Activated naive CD4-positive, alpha-beta T cell treated with anti-CD3 and anti-CD28 coated beads, Interleukin-2, amount 50 U/mL, for 24 hours (primary cell): ENCODE results near the gene PCDHB3.
A peak's percentile ranks its signal among the peaks of the same experiment; 100 is the strongest.
"Not testable (repeated sequence)": the region's sequence is repeated elsewhere in the genome, so short reads cannot be mapped to it uniquely, and the experiment has no call there.

ENCODE experiments used
- H3K27ac Mint-ChIP-seq: one replicate; pipeline ENCODE4 v1.8.0; 2021; ENCODE audit warnings: mild to moderate bottlenecking, mixed read lengths
- H3K27me3 Mint-ChIP-seq: one replicate; pipeline ENCODE4 v1.8.0; 2021; ENCODE audit warnings: mixed read lengths
- H3K36me3 Mint-ChIP-seq: one replicate; pipeline ENCODE4 v1.8.0; 2021; ENCODE audit warnings: mixed read lengths
- H3K4me1 Mint-ChIP-seq: one replicate; pipeline ENCODE4 v1.8.0; 2021; ENCODE audit warnings: mixed read lengths
- H3K4me3 Mint-ChIP-seq: one replicate; pipeline ENCODE4 v1.8.0; 2021; ENCODE audit warnings: mild to moderate bottlenecking, mixed read lengths
- H3K9me3 Mint-ChIP-seq: one replicate; pipeline ENCODE4 v1.8.0; 2021; ENCODE audit warnings: mixed read lengths

PCDHB3 gene

DNA sequence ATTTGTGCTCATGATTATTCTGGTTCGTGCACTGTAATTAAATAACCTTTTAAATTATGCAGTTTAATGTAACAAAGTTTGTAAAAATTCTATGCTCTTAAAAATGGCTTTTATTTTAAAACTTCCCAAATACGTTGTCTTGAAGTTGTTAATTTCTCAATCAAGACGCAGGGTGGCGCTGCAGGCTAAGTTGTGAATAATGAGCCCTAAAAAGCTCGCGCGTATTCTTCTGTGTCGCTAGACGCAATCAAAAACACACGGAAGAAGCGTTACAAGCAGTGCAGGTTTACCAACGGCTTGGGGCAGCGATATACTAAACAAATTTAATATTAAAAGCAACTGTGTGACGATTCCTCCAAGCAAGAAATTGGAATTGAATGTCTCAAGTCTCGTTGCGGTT is 21.3 kb downstream of the PCDHB3 start, which contains the start of gene PCDHB4:
Gene PCDHB4, plus strand, starts transcription at position 256 of the 400 bp plus-strand sequence. CDS start 181 bp downstream, outside the sequence.
- Mint-ChIP-seq H3K9me3 (peaks cover 20% of the 10 kb centered on the region), H3K4me3 (no peak within 1 kb of the TSS)

DNA sequence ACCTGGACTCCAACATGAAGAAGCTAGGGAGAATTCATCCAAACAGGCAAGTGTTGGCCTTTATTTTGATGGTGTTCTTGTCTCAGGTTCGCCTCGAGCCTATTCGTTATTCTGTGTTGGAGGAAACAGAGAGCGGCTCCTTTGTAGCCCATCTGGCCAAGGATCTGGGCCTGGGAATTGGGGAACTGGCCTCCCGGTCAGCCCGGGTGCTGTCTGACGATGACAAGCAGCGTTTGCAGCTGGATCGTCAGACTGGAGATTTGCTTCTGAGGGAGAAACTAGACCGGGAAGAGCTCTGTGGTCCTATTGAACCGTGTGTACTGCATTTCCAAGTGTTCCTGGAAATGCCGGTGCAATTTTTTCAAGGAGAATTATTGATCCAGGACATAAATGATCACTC is 21.7 kb downstream of the PCDHB3 start:
- Mint-ChIP-seq H3K4me1 (no peaks in the 10 kb centered on the region), H3K4me3 (no peak overlapping the region), H3K36me3 (peaks cover 4% of the 10 kb centered on the region), H3K27me3 (peaks cover 22% of the 10 kb centered on the region), H3K9me3 (peaks cover 17% of the 10 kb centered on the region), H3K27ac (no peak overlapping the region)

More for the DNA sequence above, 21.3 kb downstream of the PCDHB3 start, which contains the start of gene PCDHB4:
- Mint-ChIP-seq H3K27me3 (peaks cover 20% of the 10 kb centered on the region), H3K27ac (no peak within 1 kb of the TSS), H3K36me3 (peaks cover 7% of the 10 kb centered on the region), H3K4me1 (no peaks in the 10 kb centered on the region)

DNA sequence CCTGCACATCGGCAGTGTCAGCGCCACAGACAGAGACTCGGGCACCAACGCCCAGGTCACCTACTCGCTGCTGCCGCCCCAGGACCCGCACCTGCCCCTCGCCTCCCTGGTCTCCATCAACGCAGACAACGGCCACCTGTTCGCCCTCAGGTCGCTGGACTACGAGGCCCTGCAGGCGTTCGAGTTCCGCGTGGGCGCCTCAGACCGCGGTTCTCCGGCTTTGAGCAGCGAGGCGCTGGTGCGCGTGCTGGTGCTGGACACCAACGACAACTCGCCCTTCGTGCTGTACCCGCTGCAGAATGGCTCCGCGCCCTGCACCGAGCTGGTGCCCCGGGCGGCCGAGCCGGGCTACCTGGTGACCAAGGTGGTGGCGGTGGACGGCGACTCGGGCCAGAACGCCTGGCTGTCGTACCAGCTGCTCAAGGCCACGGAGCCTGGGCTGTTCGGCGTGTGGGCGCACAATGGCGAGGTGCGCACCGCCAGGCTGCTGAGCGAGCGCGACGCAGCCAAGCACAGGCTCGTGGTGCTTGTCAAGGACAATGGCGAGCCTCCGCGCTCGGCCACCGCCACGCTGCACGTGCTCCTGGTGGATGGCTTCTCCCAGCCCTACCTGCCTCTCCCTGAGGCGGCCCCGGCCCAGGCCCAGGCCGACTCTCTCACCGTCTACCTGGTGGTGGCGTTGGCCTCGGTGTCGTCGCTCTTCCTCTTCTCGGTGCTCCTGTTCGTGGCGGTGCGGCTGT is 23.3 kb downstream of the PCDHB3 start:
- not testable (repeated sequence) for H3K27ac Mint-ChIP-seq, H3K4me3 Mint-ChIP-seq, H3K4me1 Mint-ChIP-seq, H3K36me3 Mint-ChIP-seq
- H3K27me3 Mint-ChIP-seq = peaks cover 23% of the 10 kb centered on the region
- H3K9me3 Mint-ChIP-seq = peaks cover 17% of the 10 kb centered on the region

DNA sequence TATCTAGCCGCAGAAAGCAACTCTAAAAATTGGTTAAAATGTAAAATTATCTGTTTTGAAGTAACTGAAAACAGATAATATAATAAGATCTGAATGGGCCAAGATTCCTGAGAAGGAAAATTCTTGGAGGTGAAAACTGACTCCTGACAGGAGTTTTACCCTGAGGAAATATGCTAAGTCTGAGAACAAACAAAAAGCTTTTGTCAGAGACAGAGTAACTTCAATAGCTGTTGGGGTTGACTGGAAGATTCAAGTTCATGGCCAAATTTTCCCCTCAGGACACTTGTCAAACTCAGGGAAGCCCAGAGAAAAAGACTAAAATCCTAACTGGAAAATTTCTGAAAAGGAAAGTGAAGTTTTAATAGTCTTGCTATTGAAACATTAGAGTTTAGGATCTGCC is 27.0 kb downstream of the PCDHB3 start:
- Mint-ChIP-seq H3K36me3 (peaks cover 2% of the 10 kb centered on the region), H3K27ac (no peak overlapping the region), H3K9me3 (peaks cover 12% of the 10 kb centered on the region), H3K27me3 (peaks cover 22% of the 10 kb centered on the region), H3K4me3 (no peak overlapping the region), H3K4me1 (no peaks in the 10 kb centered on the region)

DNA sequence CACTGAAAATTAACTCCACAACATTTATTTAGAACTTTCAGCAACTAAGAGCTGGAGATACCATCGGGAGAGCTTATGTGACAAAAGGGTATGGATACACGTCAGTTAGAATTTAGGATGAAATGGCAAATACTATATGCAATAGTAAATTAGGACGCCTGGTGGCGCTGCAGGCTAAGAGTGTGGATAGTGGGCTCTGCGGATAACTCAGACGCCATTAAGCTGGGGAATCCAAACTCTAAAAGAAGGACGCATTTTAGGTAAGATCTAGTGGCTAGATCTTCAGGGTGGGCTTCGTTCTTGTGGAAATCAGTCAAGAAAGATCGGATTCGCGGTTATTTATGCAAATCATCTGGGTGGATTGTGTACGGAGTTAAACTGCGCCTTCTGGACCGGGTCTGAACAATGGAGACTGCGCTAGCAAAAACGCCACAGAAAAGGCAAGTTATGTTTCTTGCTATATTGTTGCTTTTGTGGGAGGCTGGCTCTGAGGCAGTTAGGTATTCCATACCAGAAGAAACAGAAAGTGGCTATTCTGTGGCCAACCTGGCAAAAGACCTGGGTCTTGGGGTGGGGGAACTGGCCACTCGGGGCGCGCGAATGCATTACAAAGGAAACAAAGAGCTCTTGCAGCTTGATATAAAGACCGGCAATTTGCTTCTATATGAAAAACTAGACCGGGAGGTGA is 34.9 kb downstream of the PCDHB3 start, which contains the start of gene PCDHB5:
Gene PCDHB5, plus strand, starts transcription at position 177 of the 688 bp plus-strand sequence. Its CDS starts 229 bp downstream, at position 406.
- Mint-ChIP-seq H3K36me3 (peaks cover 10% of the 10 kb centered on the region), H3K4me1 (peaks cover 4% of the 10 kb centered on the region), H3K4me3 (peak within 1 kb of the TSS; percentile 61), H3K27me3 (peaks cover 26% of the 10 kb centered on the region), H3K27ac (no peak within 1 kb of the TSS), H3K9me3 (peaks cover 33% of the 10 kb centered on the region)

DNA sequence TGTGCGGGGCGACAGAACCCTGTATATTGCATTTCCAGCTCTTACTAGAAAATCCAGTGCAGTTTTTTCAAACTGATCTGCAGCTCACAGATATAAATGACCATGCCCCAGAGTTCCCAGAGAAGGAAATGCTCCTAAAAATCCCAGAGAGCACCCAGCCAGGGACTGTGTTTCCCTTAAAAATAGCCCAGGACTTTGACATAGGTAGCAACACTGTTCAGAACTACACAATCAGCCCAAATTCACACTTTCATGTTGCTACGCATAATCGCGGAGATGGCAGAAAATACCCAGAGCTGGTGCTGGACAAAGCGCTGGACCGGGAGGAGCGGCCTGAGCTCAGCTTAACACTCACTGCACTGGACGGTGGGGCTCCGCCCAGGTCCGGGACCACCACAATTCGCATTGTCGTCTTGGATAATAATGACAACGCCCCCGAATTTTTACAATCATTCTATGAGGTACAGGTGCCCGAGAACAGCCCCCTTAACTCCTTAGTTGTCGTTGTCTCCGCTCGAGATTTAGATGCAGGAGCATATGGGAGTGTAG is 35.5 kb downstream of the PCDHB3 start:
- Mint-ChIP-seq H3K36me3 (peaks cover 10% of the 10 kb centered on the region), H3K4me3 (no peak overlapping the region), H3K9me3 (peaks cover 28% of the 10 kb centered on the region), H3K27ac (no peak overlapping the region), H3K27me3 (peaks cover 23% of the 10 kb centered on the region), H3K4me1 (peaks cover 4% of the 10 kb centered on the region)

DNA sequence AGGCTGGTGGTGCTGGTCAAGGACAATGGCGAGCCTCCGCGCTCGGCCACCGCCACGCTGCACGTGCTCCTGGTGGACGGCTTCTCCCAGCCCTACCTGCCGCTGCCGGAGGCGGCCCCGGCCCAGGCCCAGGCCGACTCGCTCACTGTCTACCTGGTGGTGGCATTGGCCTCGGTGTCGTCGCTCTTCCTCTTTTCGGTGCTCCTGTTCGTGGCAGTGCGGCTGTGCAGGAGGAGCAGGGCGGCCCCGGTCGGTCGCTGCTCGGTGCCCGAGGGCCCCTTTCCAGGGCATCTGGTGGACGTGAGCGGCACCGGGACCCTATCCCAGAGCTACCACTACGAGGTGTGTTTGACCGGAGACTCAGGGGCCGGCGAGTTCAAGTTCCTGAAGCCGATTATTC is 37.1 kb downstream of the PCDHB3 start:
- Mint-ChIP-seq H3K9me3 (peaks cover 28% of the 10 kb centered on the region), H3K27me3 (peaks cover 25% of the 10 kb centered on the region)
- H3K27ac Mint-ChIP-seq, H3K4me3 Mint-ChIP-seq, H3K4me1 Mint-ChIP-seq, H3K36me3 Mint-ChIP-seq: not testable (repeated sequence)

DNA sequence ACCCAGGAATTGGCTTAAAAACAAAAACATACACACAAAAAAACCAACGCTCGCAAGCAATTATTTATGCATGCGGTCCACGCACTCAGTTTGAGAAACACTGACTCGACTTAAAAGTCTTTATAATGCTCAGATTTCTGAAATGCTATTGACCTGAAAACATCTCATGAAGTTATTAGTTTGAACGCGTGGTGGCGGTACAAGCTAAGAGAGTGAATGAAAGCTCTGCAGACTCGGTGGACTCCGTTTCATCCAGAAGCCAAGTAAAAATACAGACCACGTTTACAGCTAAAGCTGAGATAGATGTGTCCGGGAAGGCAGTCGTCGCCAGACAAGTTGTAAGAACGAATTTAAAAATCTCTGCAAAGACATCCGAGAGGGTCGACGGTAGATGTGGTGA is 49.5 kb downstream of the PCDHB3 start, which contains the start of gene PCDHB6:
Gene PCDHB6, plus strand, starts transcription at position 246 of the 400 bp plus-strand sequence. CDS start 201 bp downstream, outside the sequence.
- peaks cover 43% of the 10 kb centered on the region for H3K27me3 Mint-ChIP-seq
- H3K36me3 Mint-ChIP-seq = peaks cover 13% of the 10 kb centered on the region
- peak within 1 kb of the TSS; percentile 34 for H3K4me3 Mint-ChIP-seq
- peaks cover 22% of the 10 kb centered on the region for H3K9me3 Mint-ChIP-seq
- peaks cover 4% of the 10 kb centered on the region for H3K4me1 Mint-ChIP-seq
- H3K27ac Mint-ChIP-seq = no peak within 1 kb of the TSS

DNA sequence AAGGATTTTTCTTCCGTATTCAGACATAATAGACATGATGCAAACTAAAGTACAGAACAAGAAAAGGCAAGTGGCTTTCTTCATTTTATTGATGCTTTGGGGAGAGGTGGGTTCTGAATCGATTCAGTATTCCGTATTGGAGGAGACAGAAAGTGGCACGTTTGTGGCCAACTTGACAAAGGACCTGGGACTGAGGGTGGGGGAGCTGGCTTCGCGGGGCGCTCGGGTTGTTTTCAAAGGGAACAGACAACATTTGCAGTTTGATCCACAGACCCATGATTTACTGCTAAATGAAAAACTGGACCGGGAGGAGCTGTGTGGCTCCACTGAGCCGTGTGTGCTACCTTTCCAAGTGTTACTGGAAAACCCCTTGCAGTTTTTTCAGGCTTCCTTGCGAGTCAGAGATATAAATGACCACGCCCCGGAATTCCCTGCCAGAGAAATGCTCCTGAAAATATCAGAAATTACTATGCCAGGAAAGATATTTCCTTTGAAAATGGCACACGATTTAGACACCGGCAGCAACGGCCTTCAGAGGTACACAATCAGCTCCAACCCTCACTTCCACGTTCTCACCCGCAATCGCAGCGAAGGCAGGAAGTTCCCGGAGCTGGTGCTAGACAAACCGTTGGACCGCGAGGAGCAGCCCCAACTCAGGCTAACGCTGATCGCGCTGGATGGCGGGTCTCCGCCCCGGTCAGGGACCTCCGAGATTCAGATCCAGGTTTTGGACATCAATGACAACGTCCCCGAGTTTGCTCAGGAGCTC is 50.1 kb downstream of the PCDHB3 start:
- Mint-ChIP-seq H3K27ac (no peak overlapping the region), H3K9me3 (peaks cover 22% of the 10 kb centered on the region), H3K4me3 (peak overlapping the region; percentile 34), H3K36me3 (peaks cover 13% of the 10 kb centered on the region), H3K4me1 (peaks cover 4% of the 10 kb centered on the region), H3K27me3 (peaks cover 42% of the 10 kb centered on the region)

DNA sequence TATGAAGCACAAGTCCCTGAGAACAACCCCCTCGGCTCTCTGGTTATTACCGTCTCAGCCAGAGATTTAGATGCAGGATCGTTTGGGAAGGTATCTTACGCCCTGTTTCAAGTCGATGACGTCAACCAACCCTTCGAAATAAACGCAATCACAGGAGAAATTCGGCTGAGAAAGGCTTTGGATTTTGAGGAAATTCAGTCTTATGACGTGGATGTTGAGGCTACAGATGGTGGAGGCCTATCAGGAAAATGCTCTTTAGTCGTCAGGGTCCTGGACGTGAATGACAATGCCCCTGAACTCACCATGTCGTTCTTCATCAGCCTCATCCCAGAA is 50.7 kb downstream of the PCDHB3 start:
- Mint-ChIP-seq H3K27me3 (peaks cover 45% of the 10 kb centered on the region), H3K27ac (no peak overlapping the region), H3K4me1 (peaks cover 4% of the 10 kb centered on the region), H3K4me3 (no peak overlapping the region), H3K36me3 (peaks cover 14% of the 10 kb centered on the region), H3K9me3 (peaks cover 22% of the 10 kb centered on the region)

DNA sequence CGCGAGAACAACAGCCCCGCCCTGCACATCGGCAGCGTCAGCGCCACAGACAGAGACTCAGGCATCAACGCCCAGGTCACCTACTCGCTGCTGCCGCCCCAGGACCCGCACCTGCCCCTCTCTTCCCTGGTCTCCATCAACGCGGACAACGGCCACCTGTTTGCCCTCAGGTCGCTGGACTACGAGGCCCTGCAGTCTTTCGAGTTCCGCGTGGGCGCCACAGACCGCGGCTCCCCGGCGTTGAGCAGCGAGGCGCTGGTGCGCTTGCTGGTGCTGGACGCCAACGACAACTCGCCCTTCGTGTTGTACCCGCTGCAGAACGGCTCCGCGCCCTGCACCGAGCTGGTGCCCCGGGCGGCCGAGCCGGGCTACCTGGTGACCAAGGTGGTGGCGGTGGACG is 51.4 kb downstream of the PCDHB3 start:
- Mint-ChIP-seq H3K27me3 (peaks cover 47% of the 10 kb centered on the region), H3K36me3 (peaks cover 16% of the 10 kb centered on the region), H3K9me3 (peaks cover 29% of the 10 kb centered on the region)
- not testable (repeated sequence) for H3K4me3 Mint-ChIP-seq, H3K27ac Mint-ChIP-seq, H3K4me1 Mint-ChIP-seq

DNA sequence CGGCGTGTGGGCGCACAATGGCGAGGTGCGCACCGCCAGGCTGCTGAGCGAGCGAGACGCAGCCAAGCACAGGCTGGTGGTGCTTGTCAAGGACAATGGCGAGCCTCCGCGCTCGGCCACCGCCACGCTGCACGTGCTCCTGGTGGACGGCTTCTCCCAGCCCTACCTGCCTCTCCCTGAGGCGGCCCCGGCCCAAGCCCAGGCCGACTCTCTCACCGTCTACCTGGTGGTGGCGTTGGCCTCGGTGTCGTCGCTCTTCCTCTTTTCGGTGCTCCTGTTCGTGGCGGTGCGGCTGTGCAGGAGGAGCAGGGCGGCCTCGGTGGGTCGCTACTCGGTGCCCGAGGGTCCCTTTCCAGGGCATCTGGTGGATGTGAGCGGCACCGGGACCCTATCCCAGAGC is 51.8 kb downstream of the PCDHB3 start:
- not testable (repeated sequence) for H3K27ac Mint-ChIP-seq, H3K4me3 Mint-ChIP-seq, H3K4me1 Mint-ChIP-seq
- peaks cover 34% of the 10 kb centered on the region for H3K9me3 Mint-ChIP-seq
- peaks cover 49% of the 10 kb centered on the region for H3K27me3 Mint-ChIP-seq
- peaks cover 17% of the 10 kb centered on the region for H3K36me3 Mint-ChIP-seq
